ENCODE data around the gene SEMA4B. TPM values are rescaled to one million over a fixed set of nuclear protein-coding genes. Genes with fewer than 3 reads are reported as not detected.

Gene SEMA4B
- total RNA-seq, 5 donors from 2014 or later (not counting 1 experiment from before 2014, with no cell fraction given), result 11.7 to 34.7 (median 25.4) TPM

DNA sequence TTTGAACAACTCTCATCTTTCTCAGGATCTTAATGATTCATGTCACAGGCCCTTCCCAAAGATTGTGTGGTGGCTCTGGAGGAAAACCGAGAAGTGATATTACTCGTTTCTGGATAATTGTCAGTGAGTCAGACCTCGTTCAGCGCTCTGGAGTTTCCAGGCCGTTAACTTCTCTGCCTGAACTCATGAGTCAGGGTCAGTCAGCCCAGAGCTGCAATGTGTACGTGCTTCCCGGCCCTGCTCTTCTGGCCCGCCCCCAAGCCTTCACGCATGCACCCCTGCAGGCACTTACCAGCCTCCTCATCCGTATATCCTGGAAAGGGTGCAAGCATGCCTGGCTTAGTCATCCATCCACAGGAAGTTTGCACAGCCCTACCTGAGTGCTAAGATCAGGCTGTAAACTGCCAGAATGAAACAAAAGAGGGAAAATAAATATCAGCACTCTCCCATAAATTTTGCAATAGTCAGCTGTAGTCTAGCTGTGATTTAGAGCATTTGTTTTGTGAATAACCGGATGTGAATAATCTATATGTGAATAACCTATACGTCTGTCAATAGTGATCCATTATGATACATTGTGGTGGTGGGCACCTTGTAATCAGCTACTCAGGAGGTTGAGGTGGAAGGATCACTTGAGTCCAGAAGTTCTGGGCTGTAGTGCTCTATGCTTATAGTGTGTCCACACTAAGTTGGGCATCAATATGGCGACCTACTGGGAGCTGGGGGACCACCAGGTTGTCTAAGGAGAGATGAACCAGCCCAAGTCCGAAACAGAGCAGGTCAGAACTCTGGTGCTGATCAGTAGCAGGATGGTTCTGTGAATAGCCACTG lies 35.3 kb upstream of the SEMA4B start:
- no peak overlapping the region for H3K4me3 Mint-ChIP-seq
- POLR2A ChIA-PET, result no interaction called here
- H3K36me3 Mint-ChIP-seq, result no peaks in the 10 kb centered on the region
- H3K27ac ChIP-seq (ENCODE audit: low read length), result no peak overlapping the region
- WGBS (ENCODE audit: insufficient coverage), result 51% methylated on average over 13 of the region's 14 CpGs
- H3K27me3 Mint-ChIP-seq, result peaks cover 4 to 6% of the 10 kb centered on the region in 2 donors
- H3K4me1 ChIP-seq (ENCODE audit: control insufficient read depth in 1 of 2, extremely low read depth in 1 of 2, insufficient read depth in 2 of 2, low read length in 2 of 2), result no peaks in the 10 kb centered on the region
- H3K27me3 ChIP-seq (replicated peaks in 1 of 2; ENCODE audit: control insufficient read depth in 2 of 2, extremely low read depth in 1 of 2, insufficient read depth in 2 of 2, low read length in 1 of 2), result peaks cover 0 to 11% of the 10 kb centered on the region in 2 experiments
- no peaks in the 10 kb centered on the region for H3K9me3 Mint-ChIP-seq
- CTCF ChIA-PET, result interaction anchor here (1.0 kb wide), 2 partner anchors 41 to 43 kb away, joined by 3 read pairs; no protein-coding TSS in a partner anchor
- ATAC-seq (replicated peaks in 1 of 4) (no peak), DNase-seq (no peak)
- no peaks in the 10 kb centered on the region for H3K36me3 ChIP-seq (ENCODE audit: control insufficient read depth in 2 of 2, extremely low read depth in 1 of 2, insufficient read depth in 1 of 2, low read length in 1 of 2)
- H3K9me3 ChIP-seq, result no peaks in the 10 kb centered on the region
- H3K4me1 Mint-ChIP-seq, result peaks cover 0 to 5% (median 2%) of the 10 kb centered on the region in 3 donors
- no peak overlapping the region for H3K27ac Mint-ChIP-seq
- H3K4me3 ChIP-seq (ENCODE audit: control insufficient read depth in 1 of 2, extremely low read depth in 1 of 2, low read length in 1 of 2), result no peak overlapping the region

GRCh38 chr15:90167121-90167520 lies 34.0 kb upstream of the SEMA4B start:
- ATAC-seq (replicated peaks in 1 of 4) (no peak), DNase-seq (no peak)
- H3K27me3 ChIP-seq (replicated peaks in 1 of 2; ENCODE audit: control insufficient read depth in 2 of 2, extremely low read depth in 1 of 2, insufficient read depth in 2 of 2, low read length in 1 of 2), result peaks cover 0 to 5% of the 10 kb centered on the region in 2 experiments
- no peak overlapping the region for H3K4me3 ChIP-seq (ENCODE audit: control insufficient read depth in 1 of 2, extremely low read depth in 1 of 2, low read length in 1 of 2)
- ChIA-PET CTCF (no interaction called here), POLR2A (no interaction called here)
- WGBS (ENCODE audit: insufficient coverage), result 94% methylated on average over 2 of the region's 4 CpGs
- H3K36me3 ChIP-seq (ENCODE audit: control insufficient read depth in 2 of 2, extremely low read depth in 1 of 2, insufficient read depth in 1 of 2, low read length in 1 of 2), result no peaks in the 10 kb centered on the region
- H3K9me3 ChIP-seq, result no peaks in the 10 kb centered on the region
- Mint-ChIP-seq H3K9me3 (no peaks in the 10 kb centered on the region), H3K27ac (no peak overlapping the region), H3K27me3 (peaks cover 4 to 6% of the 10 kb centered on the region in 2 donors), H3K4me3 (no peak overlapping the region), H3K4me1 (peaks cover 0 to 4% (median 2%) of the 10 kb centered on the region in 3 donors), H3K36me3 (no peaks in the 10 kb centered on the region)
- H3K4me1 ChIP-seq (ENCODE audit: control insufficient read depth in 1 of 2, extremely low read depth in 1 of 2, insufficient read depth in 2 of 2, low read length in 2 of 2), result no peaks in the 10 kb centered on the region
- no peak overlapping the region for H3K27ac ChIP-seq (ENCODE audit: low read length)

DNA sequence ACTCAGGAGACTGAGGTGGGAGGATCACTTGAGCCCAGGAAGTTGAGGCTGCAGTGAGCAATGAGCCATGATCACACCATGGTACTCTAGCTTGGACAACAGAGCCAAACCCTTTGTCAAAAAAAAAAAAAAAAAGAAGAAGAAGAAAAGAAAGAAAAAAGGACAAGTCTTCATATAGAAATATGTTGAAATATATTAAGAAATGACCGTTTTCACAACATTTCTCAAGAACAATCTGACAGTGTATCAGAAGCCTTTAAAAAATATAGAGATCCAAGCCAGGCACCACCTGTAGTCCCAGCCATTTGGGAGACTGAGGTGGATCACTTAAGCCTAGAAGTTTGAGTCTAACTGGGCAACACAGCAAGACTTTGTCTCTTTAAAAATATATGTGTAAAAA lies 29.5 kb upstream of the SEMA4B start:
- ATAC-seq (replicated peaks in 1 of 4), result no peak
- CTCF ChIA-PET, result interaction anchor here in 1 of 2 donors (0.7 kb wide), 1 partner anchor 82 kb away, joined by 6 read pairs; no protein-coding TSS in a partner anchor

GRCh38 chr15:90173372-90173771 lies 27.8 kb upstream of the SEMA4B start:
- ChIA-PET POLR2A (interaction anchor here (0.6 to 0.7 kb wide), 4 partner anchors 23 to 485 kb away, joined by 3 to 5 read pairs (median 4); no protein-coding TSS in a partner anchor), CTCF (interaction anchor here (0.6 to 0.7 kb wide), 3 partner anchors 42 to 1249 kb away, joined by 3 to 8 read pairs (median 3); no protein-coding TSS in a partner anchor)
- peaks cover 0 to 3% of the 10 kb centered on the region in 2 experiments for H3K27me3 ChIP-seq (replicated peaks in 1 of 2; ENCODE audit: control insufficient read depth in 2 of 2, extremely low read depth in 1 of 2, insufficient read depth in 2 of 2, low read length in 1 of 2)
- H3K27me3 Mint-ChIP-seq, result no peaks in the 10 kb centered on the region
- H3K36me3 Mint-ChIP-seq, result no peaks in the 10 kb centered on the region
- H3K4me1 Mint-ChIP-seq, result peaks cover under 1 to 5% (median 2%) of the 10 kb centered on the region in 3 donors
- no peak overlapping the region for H3K27ac Mint-ChIP-seq
- no peak overlapping the region for H3K27ac ChIP-seq (ENCODE audit: low read length)
- no peak overlapping the region for H3K4me3 Mint-ChIP-seq
- 95% methylated on average over 3 of the region's 7 CpGs for WGBS (ENCODE audit: insufficient coverage)
- H3K9me3 Mint-ChIP-seq, result no peaks in the 10 kb centered on the region
- no peaks in the 10 kb centered on the region for H3K9me3 ChIP-seq
- ATAC-seq (replicated peaks in 1 of 4), result no peak
- no peaks in the 10 kb centered on the region for H3K4me1 ChIP-seq (ENCODE audit: control insufficient read depth in 1 of 2, extremely low read depth in 1 of 2, insufficient read depth in 2 of 2, low read length in 2 of 2)
- no peaks in the 10 kb centered on the region for H3K36me3 ChIP-seq (ENCODE audit: control insufficient read depth in 2 of 2, extremely low read depth in 1 of 2, insufficient read depth in 1 of 2, low read length in 1 of 2)
- no peak overlapping the region for H3K4me3 ChIP-seq (ENCODE audit: control insufficient read depth in 1 of 2, extremely low read depth in 1 of 2, low read length in 1 of 2)
- no peak for DNase-seq

More for the DNA sequence above, 29.5 kb upstream of the SEMA4B start:
- Histone ChIP-seq H3K4me3 (ENCODE audit: control insufficient read depth in 1 of 2, extremely low read depth in 1 of 2, low read length in 1 of 2) (no peak overlapping the region), H3K27me3 (replicated peaks in 1 of 2; ENCODE audit: control insufficient read depth in 2 of 2, extremely low read depth in 1 of 2, insufficient read depth in 2 of 2, low read length in 1 of 2) (no peaks in the 10 kb centered on the region), H3K36me3 (ENCODE audit: control insufficient read depth in 2 of 2, extremely low read depth in 1 of 2, insufficient read depth in 1 of 2, low read length in 1 of 2) (no peaks in the 10 kb centered on the region), H3K27ac (ENCODE audit: low read length) (no peak overlapping the region), H3K9me3 (no peaks in the 10 kb centered on the region), H3K4me1 (ENCODE audit: control insufficient read depth in 1 of 2, extremely low read depth in 1 of 2, insufficient read depth in 2 of 2, low read length in 2 of 2) (no peaks in the 10 kb centered on the region)
- whole genome bisulfite sequencing (ENCODE audit: insufficient coverage), result no CpG with 5 or more reads among the region's 1 CpG
- Mint-ChIP-seq H3K36me3 (no peaks in the 10 kb centered on the region), H3K4me1 (peaks cover 0 to 4% (median 2%) of the 10 kb centered on the region in 3 donors), H3K27ac (no peak overlapping the region), H3K4me3 (no peak overlapping the region), H3K27me3 (no peaks in the 10 kb centered on the region), H3K9me3 (no peaks in the 10 kb centered on the region)
- POLR2A ChIA-PET, result no interaction called here
- no peak for DNase-seq

DNA sequence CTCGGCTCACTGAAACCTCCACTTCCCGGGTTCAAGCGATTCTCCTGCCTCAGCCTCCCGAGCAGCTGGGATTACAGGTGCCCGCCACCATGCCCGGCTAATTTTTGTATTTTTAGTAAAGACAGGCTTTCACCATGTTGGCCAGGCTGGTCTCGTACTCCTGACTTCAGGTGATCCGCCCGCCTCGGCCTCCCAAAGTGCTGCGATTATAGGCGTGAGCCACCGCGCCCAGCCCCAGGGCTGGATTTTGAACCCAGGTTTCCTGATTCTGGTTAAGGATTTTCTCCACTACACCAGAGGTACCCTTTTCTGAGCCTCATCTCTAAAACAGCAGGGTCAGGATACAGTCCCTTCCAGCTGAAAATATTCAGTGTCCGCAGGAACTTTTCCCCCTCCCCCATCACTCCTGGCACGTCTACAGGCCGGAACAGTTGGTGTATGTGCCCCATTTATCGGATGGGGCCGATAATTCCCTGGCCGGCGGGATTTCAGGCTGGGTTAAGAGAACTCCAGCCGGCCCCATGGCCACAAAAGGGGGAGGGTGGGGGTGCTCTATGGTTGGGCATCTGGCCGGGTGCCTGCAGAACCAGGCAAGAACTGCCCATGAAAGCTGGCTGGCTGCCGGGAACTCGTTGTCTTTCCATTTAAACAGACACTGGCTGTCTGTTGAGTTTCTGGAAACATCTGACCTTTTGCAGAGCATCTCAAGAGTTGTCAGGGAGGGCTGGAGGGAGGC lies 26.8 kb upstream of the SEMA4B start:
- Mint-ChIP-seq H3K4me3 (no peak overlapping the region), H3K27me3 (peaks cover 0 to 2% of the 10 kb centered on the region in 2 donors), H3K27ac (no peak overlapping the region), H3K4me1 (peaks cover 8 to 13% (median 11%) of the 10 kb centered on the region in 3 donors), H3K36me3 (no peaks in the 10 kb centered on the region), H3K9me3 (no peaks in the 10 kb centered on the region)
- peaks cover 0 to 3% of the 10 kb centered on the region in 2 experiments for H3K27me3 ChIP-seq (replicated peaks in 1 of 2; ENCODE audit: control insufficient read depth in 2 of 2, extremely low read depth in 1 of 2, insufficient read depth in 2 of 2, low read length in 1 of 2)
- ChIA-PET POLR2A (no interaction called here), CTCF (no interaction called here)
- no peak overlapping the region for H3K4me3 ChIP-seq (ENCODE audit: control insufficient read depth in 1 of 2, extremely low read depth in 1 of 2, low read length in 1 of 2)
- WGBS (ENCODE audit: insufficient coverage), result 96% methylated on average over 14 of the region's 25 CpGs
- peaks cover 0 to 8% of the 10 kb centered on the region in 2 experiments for H3K4me1 ChIP-seq (ENCODE audit: control insufficient read depth in 1 of 2, extremely low read depth in 1 of 2, insufficient read depth in 2 of 2, low read length in 2 of 2)
- no peaks in the 10 kb centered on the region for H3K36me3 ChIP-seq (ENCODE audit: control insufficient read depth in 2 of 2, extremely low read depth in 1 of 2, insufficient read depth in 1 of 2, low read length in 1 of 2)
- H3K9me3 ChIP-seq, result no peaks in the 10 kb centered on the region
- ATAC-seq (replicated peaks in 1 of 4) (no peak), DNase-seq (no peak)
- H3K27ac ChIP-seq (ENCODE audit: low read length), result no peak overlapping the region

DNA sequence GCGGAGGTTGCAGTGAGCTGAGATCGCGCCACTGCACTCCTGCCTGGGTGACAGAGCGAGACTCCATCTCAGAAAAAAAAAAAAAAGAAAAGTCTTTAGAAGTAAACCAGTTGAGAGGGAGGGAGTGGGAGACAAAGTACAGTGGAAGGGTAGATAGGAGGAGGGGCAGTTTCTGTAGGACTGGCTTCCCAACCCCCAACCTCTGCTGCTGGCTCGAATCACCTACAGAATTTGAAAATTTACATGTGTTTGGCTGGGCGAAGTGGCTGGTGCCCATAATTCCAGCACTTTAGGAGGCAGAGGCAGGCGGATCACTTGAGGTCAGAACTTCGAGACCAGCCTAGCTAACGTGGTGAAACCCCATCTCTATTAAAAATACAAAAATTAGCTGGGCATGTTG lies 24.1 kb upstream of the SEMA4B start:
- POLR2A ChIA-PET, result interaction anchor here in 1 of 2 donors (0.6 kb wide), 1 partner anchor 1669 kb away, joined by 23 read pairs; no protein-coding TSS in a partner anchor
- peaks cover 0 to 3% of the 10 kb centered on the region in 2 experiments for H3K27me3 ChIP-seq (replicated peaks in 1 of 2; ENCODE audit: control insufficient read depth in 2 of 2, extremely low read depth in 1 of 2, insufficient read depth in 2 of 2, low read length in 1 of 2)
- WGBS (ENCODE audit: insufficient coverage), result 100% methylated on average over 1 of the region's 9 CpGs
- H3K4me1 Mint-ChIP-seq, result peaks cover 8 to 16% (median 14%) of the 10 kb centered on the region in 3 donors
- H3K9me3 Mint-ChIP-seq, result no peaks in the 10 kb centered on the region
- H3K27ac Mint-ChIP-seq, result no peak overlapping the region
- H3K27ac ChIP-seq (ENCODE audit: low read length), result no peak overlapping the region
- no peak overlapping the region for H3K4me3 Mint-ChIP-seq
- H3K9me3 ChIP-seq, result no peaks in the 10 kb centered on the region
- ATAC-seq (replicated peaks in 1 of 4) (no peak), DNase-seq (no peak)
- H3K27me3 Mint-ChIP-seq, result peaks cover 0 to 5% of the 10 kb centered on the region in 2 donors
- CTCF ChIA-PET, result no interaction called here
- peaks cover 0 to 8% of the 10 kb centered on the region in 2 experiments for H3K4me1 ChIP-seq (ENCODE audit: control insufficient read depth in 1 of 2, extremely low read depth in 1 of 2, insufficient read depth in 2 of 2, low read length in 2 of 2)
- no peaks in the 10 kb centered on the region for H3K36me3 ChIP-seq (ENCODE audit: control insufficient read depth in 2 of 2, extremely low read depth in 1 of 2, insufficient read depth in 1 of 2, low read length in 1 of 2)
- no peaks in the 10 kb centered on the region for H3K36me3 Mint-ChIP-seq
- no peak overlapping the region for H3K4me3 ChIP-seq (ENCODE audit: control insufficient read depth in 1 of 2, extremely low read depth in 1 of 2, low read length in 1 of 2)
